Activated CD4-positive, alpha-beta T cell treated with anti-CD3 and anti-CD28 coated beads, Interleukin-2, amount 10 ng/mL, durations not matched to agents 24 days and 14 days (primary cell): ENCODE measurements around the gene AJAP1. TPM values are rescaled to one million over a fixed set of nuclear protein-coding genes. Genes with fewer than 3 reads are reported as not detected.
A peak's percentile ranks its signal among the peaks of the same experiment; 100 is the strongest.

ENCODE experiments used
- DNase-seq: peaks from one replicate; pipeline ENCODE4 v3.0.0; 2022
- H3K27ac Mint-ChIP-seq: one replicate; pipeline ENCODE4 v1.8.0; 2022; ENCODE audit warnings: mild to moderate bottlenecking, mixed read lengths
- H3K27me3 Mint-ChIP-seq: one replicate; pipeline ENCODE4 v1.8.0; 2022; ENCODE audit warnings: mixed read lengths
- H3K36me3 Mint-ChIP-seq: one replicate; pipeline ENCODE4 v1.8.0; 2022; ENCODE audit warnings: low read depth, mild to moderate bottlenecking, mixed read lengths
- H3K4me1 Mint-ChIP-seq: one replicate; pipeline ENCODE4 v1.8.0; 2021; ENCODE audit warnings: mixed read lengths
- H3K4me3 Mint-ChIP-seq: one replicate; pipeline ENCODE4 v1.8.0; 2022; ENCODE audit warnings: mild to moderate bottlenecking, moderate library complexity, mixed read lengths
- H3K9me3 Mint-ChIP-seq: one replicate; pipeline ENCODE4 v1.8.0; 2021; ENCODE audit warnings: mixed read lengths
- intact Hi-C: fragments of 100-400 bp; cut with micrococcal nuclease; formaldehyde crosslinking; loops from one replicate; pipeline ENCODE4 v1.15.1; 2023
- total RNA-seq: library from RNA; stranded (reverse); gene quantifications from 2 replicates; pipeline ENCODE4 v1.2.3, GENCODE V29; 2022

Gene AJAP1
- total RNA-seq, 1 donor from 2014 or later = not detected

DNA sequence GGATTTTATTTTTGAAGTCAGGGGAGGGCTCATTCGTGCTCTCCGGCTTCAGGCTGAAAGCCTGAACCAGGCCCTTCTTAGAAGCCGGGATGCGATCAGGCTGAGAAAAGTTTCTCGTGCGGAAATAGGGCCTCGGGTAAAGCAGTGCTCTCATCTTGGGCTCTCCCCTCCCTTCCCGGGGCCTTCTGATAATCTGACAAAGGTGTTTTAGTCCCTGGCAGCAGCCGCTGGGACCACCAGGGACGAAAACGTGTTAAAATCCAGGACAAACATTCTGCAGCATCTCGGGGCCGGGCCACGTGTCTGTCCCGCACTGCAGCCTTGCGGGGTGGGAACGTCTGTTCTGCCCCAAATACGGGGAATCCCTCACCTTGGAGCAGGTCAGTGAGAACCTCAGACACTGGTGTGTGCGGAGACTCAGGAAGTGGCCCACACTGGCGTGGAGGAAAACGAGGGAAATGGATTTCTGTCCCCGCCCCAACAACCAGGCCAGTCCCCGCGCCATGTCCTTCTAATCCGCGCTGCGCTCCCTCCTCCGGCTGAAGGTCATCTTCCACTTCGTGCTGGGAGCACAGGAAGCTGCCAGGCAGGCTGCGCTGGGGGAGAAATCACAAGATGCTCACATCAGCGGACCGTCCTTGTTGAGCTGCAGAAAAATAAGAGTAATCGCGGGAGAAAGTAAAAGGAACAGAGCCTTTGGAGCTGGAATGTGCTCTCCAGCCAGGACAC lies 16.6 kb upstream of the AJAP1 start:
- Mint-ChIP-seq H3K9me3 (no peaks in the 10 kb centered on the region), H3K27me3 (peaks cover 1% of the 10 kb centered on the region), H3K27ac (no peak overlapping the region), H3K36me3 (no peaks in the 10 kb centered on the region), H3K4me3 (no peak overlapping the region), H3K4me1 (no peaks in the 10 kb centered on the region)
- DNase-seq = no peak
- intact Hi-C loops = no loop called here

DNA sequence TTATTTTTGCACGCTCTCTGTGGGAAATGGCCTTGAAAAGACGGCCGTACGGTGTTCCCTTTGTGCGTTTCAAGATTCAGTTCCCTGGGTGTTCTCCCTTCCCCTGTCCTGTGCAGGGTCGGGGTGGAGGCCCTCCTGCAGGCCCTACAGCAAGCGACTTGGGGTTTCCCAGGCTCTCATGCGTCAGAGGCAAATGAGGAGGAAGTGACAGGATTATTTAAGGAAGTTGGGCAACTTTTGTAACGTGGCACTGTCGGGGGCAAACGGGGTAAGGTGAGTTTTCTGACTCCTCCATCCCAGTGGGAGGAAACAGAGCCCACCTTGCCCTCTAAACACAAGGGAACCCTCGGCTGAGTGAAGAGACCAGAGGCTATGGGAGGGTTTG lies 16.1 kb upstream of the AJAP1 start:
- Mint-ChIP-seq H3K27me3 (peaks cover 1% of the 10 kb centered on the region), H3K4me3 (no peak overlapping the region), H3K9me3 (no peaks in the 10 kb centered on the region), H3K27ac (no peak overlapping the region), H3K4me1 (no peaks in the 10 kb centered on the region), H3K36me3 (no peaks in the 10 kb centered on the region)
- DNase-seq = no peak
- intact Hi-C loops = no loop called here

DNA sequence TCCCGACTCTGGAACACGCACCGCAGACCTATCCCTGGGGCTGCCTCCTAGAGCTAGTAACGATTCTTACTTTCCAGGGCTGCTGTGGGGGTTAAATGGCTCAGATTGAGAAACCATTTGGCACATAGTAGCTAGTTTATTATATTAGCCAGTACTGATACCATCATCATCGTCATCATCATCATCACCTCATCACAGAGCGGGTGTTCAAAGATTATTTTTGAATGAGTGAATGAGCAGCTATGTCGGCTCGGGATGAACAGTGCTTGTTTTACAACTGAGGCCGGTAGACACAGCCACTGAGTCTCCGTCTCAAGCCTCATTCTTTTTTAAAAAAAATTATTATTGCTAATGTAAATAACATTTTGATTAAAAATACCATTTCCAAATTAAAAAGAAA lies 13.5 kb upstream of the AJAP1 start:
- Mint-ChIP-seq H3K4me3 (no peak overlapping the region), H3K27ac (no peak overlapping the region), H3K27me3 (peaks cover 1% of the 10 kb centered on the region), H3K36me3 (no peaks in the 10 kb centered on the region), H3K9me3 (no peaks in the 10 kb centered on the region), H3K4me1 (no peaks in the 10 kb centered on the region)
- no peak for DNase-seq
- intact Hi-C loops = no loop called here

DNA sequence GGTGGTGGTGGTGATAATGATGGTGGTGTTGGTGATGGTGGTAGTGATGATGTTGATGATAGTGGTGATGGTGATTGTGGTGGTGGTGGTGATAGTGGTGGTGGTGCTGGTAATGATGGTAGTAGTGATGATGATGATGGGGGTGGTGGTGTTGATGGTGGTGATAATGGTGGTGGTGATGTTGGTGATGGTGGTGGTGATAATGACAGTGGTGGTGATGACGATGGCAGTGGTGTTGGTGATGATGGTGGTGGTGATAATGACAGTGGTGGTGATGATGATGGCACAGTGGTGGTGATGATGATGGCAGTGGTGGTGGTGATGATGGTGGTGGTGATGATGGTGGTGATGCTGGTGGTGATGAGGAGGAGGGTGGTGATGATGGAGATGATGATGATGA lies 7.0 kb upstream of the AJAP1 start:
- no peak for DNase-seq
- intact Hi-C loops = no loop called here
- no peak overlapping the region for H3K4me3 Mint-ChIP-seq
- peaks cover 4% of the 10 kb centered on the region for H3K27me3 Mint-ChIP-seq
- H3K9me3 Mint-ChIP-seq = no peaks in the 10 kb centered on the region
- no peaks in the 10 kb centered on the region for H3K4me1 Mint-ChIP-seq
- H3K36me3 Mint-ChIP-seq = no peaks in the 10 kb centered on the region
- no peak overlapping the region for H3K27ac Mint-ChIP-seq

DNA sequence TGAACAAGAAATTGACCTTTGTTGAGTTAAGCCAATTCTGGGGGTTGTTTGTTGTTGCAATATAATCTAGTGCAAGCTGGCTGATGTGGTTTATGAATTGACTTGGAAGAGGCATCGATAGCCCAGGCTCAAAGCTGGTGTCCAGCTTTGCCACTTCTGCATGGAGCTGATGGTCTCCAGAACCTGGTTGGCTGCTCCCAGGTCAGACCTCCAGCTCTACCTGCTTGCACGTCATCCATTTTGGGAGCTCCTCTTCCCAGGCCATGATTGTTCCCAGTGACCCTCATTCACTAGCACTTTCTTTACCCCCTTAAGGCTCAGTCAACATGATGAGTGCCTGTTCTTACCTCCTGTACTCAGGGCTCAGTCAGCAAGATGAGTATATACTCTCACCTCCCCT lies 5.8 kb upstream of the AJAP1 start:
- Mint-ChIP-seq H3K4me3 (no peak overlapping the region), H3K36me3 (no peaks in the 10 kb centered on the region), H3K9me3 (no peaks in the 10 kb centered on the region), H3K27ac (no peak overlapping the region), H3K4me1 (no peaks in the 10 kb centered on the region), H3K27me3 (peaks cover 12% of the 10 kb centered on the region)
- intact Hi-C loops = no loop called here
- no peak for DNase-seq

DNA sequence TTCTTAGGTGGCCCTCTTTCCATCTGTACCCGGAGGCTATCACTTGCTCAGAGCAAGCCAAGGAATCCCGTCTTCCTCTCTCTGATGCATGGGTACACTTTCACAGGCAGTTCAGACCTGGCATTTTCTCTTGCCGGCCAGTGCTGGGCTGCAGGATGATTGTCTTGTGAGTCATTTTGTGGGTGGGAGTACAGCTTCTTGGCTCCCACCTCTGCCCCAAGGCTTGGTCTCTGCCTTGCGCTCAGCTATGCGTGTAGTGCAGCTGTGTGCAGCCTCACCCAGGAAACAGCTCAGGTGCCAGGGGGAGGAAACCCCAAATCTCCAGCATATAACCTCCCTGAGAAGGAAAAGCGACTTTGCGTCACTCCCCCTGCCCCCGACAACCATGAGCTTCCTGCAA lies 3.9 kb upstream of the AJAP1 start:
- no peak for DNase-seq
- no peaks in the 10 kb centered on the region for H3K4me1 Mint-ChIP-seq
- H3K9me3 Mint-ChIP-seq = no peaks in the 10 kb centered on the region
- H3K27ac Mint-ChIP-seq = no peak overlapping the region
- H3K27me3 Mint-ChIP-seq = peaks cover 16% of the 10 kb centered on the region
- intact Hi-C loops = no loop called here
- H3K4me3 Mint-ChIP-seq = no peak overlapping the region
- no peaks in the 10 kb centered on the region for H3K36me3 Mint-ChIP-seq

DNA sequence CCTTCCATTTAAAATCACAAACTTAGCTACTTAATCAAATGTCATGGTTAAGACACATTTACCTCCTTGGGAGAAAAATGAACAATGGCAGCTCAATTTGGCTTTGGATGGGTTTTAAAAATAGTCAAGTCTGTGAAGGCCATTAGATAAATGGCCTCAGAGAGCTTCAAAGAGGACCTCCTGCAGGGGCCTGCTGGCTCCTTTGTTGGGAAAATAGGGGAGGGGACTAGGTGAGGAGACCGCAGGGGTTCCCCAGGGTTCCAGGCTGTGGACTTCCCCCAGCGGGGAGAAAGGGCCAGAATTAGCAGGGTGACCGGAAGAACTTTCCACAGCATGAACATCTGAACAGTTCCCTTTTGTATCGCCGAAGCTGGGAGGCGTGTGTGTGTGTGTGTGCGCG lies 3.4 kb upstream of the AJAP1 start:
- no peaks in the 10 kb centered on the region for H3K36me3 Mint-ChIP-seq
- intact Hi-C loops = no loop called here
- no peaks in the 10 kb centered on the region for H3K9me3 Mint-ChIP-seq
- DNase-seq = no peak
- H3K4me1 Mint-ChIP-seq = no peaks in the 10 kb centered on the region
- peaks cover 16% of the 10 kb centered on the region for H3K27me3 Mint-ChIP-seq
- no peak overlapping the region for H3K27ac Mint-ChIP-seq
- H3K4me3 Mint-ChIP-seq = no peak overlapping the region

DNA sequence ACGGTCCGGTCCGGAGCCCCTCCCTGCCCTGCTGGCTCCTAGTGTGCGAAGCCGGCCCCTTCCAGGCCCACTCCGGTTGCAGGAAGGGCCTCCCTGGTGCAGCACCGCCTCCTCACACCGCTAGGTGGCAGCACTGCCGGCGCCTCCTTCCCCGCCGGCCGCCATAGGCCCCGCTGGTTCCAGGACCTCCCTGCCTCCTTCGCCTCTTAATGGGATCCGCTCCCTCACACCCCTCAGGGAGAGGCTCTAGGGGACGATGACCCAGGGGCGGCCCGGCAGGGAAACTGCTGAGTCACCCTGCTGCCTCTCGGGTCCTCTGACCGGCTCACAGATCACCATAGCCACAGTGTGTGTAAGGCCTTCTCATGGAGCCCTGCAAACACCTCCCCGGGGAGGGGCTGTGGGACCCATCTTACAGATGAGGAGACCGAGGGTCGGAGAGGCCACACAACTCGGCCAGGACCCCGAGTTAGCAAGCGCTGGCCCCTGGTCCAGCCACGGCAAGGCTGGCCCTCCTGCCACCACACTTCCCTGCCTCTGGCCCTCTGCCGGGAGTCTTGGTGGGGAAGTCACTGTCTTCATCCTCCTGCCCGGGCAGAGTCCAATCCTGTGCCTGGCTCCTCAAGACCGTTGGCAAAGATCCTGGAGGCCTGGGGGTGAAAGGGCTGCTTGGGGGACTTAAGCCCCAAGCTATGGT lies 1.6 kb upstream of the AJAP1 start:
- Mint-ChIP-seq H3K4me3 (no peak overlapping the region), H3K9me3 (no peaks in the 10 kb centered on the region), H3K4me1 (no peaks in the 10 kb centered on the region), H3K27ac (no peak overlapping the region), H3K36me3 (no peaks in the 10 kb centered on the region), H3K27me3 (peaks cover 32% of the 10 kb centered on the region)
- intact Hi-C loops = no loop called here
- peak; percentile 86 for DNase-seq

DNA sequence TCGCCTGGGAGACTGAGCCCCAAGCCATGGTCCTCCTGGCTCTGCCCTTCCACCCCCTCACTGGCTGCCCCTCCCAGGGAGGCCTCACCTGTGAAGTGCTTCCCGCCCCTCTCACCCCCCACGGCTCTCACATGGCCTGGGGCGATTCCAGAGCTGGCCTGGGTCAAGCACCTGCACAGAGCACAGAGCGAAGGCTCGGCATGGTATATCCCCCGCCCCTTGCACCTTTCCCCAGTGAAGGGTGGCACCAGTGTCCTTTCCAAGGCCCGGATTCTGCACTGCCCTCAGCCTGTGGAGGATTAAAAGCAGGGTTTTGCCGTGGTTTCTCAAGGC lies 1.1 kb upstream of the AJAP1 start:
- Mint-ChIP-seq H3K36me3 (no peaks in the 10 kb centered on the region), H3K4me3 (no peak overlapping the region), H3K27ac (no peak overlapping the region), H3K4me1 (no peaks in the 10 kb centered on the region), H3K27me3 (peaks cover 37% of the 10 kb centered on the region), H3K9me3 (no peaks in the 10 kb centered on the region)
- DNase-seq = no peak
- intact Hi-C loops = no loop called here

DNA sequence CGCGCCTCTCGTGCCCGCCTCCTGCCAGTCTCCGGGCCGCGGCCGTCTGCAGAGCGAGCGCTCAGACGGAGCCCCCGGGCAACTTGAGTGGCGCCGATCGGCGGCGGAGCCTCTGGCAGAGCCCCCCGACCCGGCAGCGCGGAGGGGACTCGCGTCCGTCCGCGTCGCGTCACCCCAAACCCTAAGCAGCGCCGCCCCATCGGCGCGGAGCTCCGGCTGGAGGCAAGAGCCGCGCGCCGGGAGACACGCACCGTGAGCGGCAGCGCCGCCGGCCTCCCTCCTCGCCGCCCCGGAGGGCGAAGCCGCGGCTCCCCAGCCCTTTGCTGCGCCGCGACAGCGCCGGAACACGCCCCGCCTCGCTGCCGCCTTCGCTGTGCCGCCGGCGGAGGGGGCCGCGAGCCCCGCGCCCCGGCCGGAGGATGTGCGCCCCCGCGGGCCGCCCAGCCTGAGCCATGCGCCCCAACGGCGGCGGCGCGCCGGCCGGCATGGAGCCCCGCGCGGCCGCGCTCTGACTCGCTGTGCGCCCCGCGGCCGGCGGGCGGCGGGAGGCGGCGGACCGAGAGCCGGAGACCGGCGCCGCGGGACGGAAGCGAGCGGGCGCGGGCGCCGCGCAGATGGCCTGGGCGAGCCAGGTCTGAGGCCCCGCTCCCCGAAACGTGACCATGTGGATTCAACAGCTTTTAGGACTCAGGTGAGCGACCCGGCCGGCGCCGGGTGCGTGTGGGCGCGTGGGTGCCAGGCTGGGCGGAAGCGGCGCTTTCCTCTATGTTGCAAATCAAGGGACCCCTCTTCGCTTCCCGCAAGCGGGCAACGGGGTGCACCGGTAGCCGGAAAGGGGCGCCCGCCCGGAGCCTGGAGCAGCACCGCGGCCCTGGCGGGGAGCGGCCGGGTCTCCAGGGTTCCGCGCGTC lies 610 bp downstream of the AJAP1 start:
- H3K36me3 Mint-ChIP-seq = no peaks in the 10 kb centered on the region
- H3K4me3 Mint-ChIP-seq = no peak overlapping the region
- peaks cover 51% of the 10 kb centered on the region for H3K27me3 Mint-ChIP-seq
- H3K9me3 Mint-ChIP-seq = no peaks in the 10 kb centered on the region
- DNase-seq = no peak
- intact Hi-C loops = no loop called here
- no peaks in the 10 kb centered on the region for H3K4me1 Mint-ChIP-seq
- H3K27ac Mint-ChIP-seq = no peak overlapping the region

DNA sequence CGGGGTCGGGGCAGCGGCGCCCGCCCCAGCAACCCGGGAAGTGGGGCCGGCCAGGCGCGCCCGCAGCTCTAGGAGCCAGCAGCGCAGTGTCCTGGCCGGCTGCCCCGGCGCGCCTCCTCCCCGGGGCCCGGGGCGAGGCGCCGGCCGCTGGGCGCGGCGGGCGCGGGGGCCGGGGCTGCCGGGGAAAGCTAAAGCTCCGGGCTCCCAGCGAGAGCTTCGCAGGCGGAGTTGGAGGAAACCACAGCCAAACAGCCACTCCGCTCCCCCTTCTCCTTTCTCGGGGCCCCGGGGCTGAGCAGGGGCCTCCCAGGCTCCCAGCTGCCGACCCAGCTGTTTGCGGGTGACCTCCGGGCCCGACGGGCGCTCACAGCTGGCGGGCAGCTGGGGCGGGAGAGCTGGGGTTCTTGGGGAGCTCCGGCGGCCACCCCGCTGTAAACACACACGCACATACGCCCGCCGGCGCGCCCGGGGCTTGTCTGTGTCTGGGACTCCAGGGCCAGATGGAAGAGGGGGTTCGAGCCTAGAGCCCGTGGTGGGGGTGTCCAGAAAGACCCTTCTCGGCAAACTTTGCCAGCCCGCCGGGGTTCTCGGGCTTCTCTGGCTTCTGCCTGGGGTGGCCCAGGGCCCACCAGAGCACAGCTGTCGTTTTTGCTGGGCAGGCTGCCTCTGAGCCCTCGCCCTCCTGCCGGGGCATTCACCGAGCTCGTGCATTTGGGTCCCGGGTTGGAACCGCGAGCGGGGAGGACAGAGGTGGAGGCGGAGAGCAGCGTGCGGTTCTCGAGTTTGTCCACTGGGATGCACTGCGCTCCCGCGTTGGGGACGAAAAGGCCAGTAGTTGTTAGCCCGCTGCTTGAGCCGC lies 1.5 kb downstream of the AJAP1 start:
- Mint-ChIP-seq H3K36me3 (no peaks in the 10 kb centered on the region), H3K4me3 (no peak overlapping the region), H3K4me1 (no peaks in the 10 kb centered on the region), H3K9me3 (no peaks in the 10 kb centered on the region), H3K27me3 (peaks cover 51% of the 10 kb centered on the region), H3K27ac (no peak overlapping the region)
- peak; percentile 59 for DNase-seq
- intact Hi-C loops = no loop called here

DNA sequence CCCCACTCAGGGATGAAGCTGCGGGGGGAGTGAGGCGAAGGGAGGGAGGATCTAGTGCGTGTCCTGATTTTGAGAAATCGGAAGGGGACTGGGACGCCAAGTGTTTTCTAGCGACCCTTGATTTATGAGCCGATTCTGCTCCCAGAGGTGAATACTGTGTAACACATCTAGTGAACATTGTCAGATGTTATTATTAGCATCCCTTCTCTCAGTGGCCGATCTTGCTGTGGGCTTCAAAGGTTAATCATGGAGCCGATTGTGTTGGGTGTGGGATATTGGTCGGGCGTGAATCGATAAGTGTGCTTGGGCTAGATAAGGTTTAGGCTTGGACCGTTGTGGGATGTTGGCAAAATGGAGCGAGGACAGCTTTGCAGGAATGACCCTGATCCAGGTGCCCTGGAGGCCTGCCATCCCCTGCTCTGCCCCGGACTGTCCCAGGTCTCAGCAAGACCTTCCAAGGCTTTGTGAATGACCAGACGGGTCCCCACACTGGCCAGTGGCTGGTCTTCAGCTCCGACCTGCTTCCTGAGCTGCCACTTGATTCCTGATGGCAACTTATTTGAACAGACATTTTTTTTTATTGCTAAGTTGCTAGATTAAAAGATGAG lies 2.2 kb downstream of the AJAP1 start:
- intact Hi-C loops = no loop called here
- Mint-ChIP-seq H3K36me3 (no peaks in the 10 kb centered on the region), H3K27me3 (peaks cover 50% of the 10 kb centered on the region), H3K4me3 (no peak overlapping the region), H3K4me1 (no peaks in the 10 kb centered on the region), H3K9me3 (no peaks in the 10 kb centered on the region), H3K27ac (no peak overlapping the region)
- DNase-seq = no peak

DNA sequence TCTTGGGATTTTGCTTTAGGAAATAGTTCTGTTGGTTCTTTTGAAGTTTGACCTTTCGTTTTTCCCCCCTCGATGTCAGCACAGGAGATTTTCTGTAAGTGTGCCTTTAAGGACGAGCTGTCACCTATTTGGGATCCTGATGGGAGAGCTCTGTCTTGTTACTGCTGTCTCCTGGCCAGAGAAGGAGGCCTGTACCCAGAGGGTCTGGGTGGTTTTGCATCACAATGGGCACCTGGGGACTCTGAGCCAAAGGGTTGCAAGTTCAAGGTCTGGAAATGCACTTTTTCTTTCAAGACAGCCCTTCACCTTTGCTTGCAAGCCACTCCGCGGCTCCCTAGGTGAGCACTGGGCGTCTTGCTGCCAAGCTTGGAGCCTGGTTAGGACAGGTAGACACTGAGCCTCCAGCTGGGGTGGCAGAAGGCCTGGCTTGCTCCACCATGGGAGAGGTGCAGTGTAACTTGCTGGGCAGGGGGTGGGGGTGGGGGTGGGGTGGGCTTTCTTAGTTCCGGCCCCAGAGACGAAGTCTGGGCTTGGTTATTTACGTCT lies 2.9 kb downstream of the AJAP1 start:
- peaks cover 50% of the 10 kb centered on the region for H3K27me3 Mint-ChIP-seq
- DNase-seq = no peak
- no peak overlapping the region for H3K4me3 Mint-ChIP-seq
- intact Hi-C loops = no loop called here
- no peaks in the 10 kb centered on the region for H3K36me3 Mint-ChIP-seq
- no peak overlapping the region for H3K27ac Mint-ChIP-seq
- H3K4me1 Mint-ChIP-seq = no peaks in the 10 kb centered on the region
- H3K9me3 Mint-ChIP-seq = no peaks in the 10 kb centered on the region
